SHP77 (cell line): ENCODE data around the gene APC2.
"Not testable (repeated sequence)": the region's sequence is repeated elsewhere in the genome, so short reads cannot be mapped to it uniquely, and the experiment has no call there.

Source experiments
- DNase-seq, 2 experiments: peaks; one replicate each; lab custom pipeline; 2025; lab: John Stamatoyannopoulos, UW

APC2 gene

DNA sequence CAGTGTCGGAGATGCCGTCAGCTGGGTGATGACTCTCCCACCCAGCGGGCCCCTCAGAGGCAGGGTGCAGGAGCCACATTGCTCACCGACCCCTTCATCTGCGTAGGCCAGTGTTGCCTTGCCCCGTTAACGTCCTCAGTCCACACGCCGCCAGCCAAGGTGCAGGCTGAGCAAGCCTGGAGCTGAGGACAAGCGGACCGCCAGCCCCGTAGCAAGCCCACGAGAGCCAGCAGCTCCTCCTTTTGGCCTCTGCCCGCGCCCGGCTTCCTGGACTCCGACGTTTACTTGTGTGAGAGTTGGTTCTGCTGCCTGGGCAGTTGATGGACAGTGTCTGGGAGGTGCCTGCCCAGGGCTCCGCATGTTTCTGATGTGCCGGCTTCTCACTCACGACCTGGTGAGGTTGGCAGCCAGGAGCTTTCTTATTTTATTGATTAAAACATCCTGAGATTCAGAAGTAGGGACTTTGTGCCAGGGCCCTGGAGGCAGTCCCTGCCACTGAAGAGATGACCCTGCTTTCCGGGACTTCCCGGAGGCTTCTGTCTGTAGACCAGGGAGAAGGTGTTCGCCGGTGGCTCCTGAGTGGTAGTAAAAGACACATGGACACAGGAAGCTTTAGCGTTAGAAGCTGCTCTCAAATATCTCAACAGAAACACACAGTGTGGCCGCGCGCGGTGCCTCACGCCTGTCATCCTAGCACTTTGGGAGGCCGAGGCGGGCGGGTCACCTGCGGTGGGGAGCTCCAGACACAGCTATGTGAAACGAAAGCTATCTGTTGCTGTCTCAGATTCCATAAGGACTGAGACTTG is 36.7 kb upstream of the APC2 start:
- no peak for DNase-seq

DNA sequence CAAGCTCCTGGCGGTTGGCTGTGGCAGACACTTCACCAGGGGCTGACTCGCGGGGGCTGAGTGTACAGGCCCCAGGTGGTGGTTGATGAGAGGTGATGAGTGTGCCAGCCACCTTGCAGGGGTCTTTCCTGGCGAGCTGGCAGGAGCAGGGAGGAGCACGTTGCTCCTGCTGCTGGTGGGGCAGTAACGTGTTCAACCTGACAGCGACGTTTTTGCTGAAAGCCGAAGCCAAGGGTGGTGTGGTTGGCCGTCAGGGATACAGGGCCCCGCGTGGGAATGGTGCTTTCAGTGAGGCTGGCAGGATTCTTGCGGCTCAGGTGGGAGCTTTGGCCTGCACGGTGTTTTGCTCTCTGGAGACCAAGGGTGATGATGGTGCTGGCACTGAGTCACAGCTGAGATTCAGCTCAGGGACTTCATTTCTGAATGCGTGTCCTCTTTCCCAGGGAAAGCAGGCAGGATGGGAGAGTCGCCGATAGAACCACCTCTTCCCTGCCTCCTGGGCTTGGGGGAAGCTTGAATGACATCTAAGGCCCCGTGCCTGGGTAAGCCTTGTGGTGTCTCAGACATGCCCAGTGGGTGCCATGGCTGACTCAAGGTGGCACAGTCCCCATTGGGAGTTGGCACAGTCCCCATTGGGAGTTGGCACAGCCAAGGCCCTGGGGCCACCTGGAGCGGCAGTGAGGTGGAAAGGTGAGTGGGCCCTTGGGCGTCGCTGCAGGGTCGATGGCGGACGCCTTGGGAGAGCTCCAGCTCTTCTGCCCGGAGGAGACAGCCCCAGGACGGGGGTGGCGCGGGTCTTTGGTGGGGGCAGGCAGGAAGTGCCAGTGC is 33.7 kb upstream of the APC2 start:
- DNase-seq = no peak

DNA sequence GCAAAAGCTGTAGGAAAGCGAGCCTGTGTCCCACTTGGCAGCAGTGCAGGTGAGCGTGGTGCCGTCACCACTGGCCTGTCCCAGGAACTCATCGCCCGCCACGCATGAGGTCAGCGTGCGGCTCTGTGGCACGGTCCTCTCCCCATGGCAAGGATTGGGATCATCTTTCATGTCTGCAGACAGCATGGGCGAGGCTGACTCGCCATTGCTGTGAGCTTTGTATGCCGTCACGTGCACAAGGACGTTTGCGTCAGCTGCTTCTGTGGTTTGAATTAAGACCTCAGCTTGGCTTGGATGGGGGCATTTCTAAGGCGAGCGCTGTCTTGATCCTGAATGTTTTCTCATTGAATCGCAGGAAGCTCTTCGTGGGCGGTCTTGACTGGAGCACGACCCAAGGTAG is 32.8 kb upstream of the APC2 start:
- no peak for DNase-seq

DNA sequence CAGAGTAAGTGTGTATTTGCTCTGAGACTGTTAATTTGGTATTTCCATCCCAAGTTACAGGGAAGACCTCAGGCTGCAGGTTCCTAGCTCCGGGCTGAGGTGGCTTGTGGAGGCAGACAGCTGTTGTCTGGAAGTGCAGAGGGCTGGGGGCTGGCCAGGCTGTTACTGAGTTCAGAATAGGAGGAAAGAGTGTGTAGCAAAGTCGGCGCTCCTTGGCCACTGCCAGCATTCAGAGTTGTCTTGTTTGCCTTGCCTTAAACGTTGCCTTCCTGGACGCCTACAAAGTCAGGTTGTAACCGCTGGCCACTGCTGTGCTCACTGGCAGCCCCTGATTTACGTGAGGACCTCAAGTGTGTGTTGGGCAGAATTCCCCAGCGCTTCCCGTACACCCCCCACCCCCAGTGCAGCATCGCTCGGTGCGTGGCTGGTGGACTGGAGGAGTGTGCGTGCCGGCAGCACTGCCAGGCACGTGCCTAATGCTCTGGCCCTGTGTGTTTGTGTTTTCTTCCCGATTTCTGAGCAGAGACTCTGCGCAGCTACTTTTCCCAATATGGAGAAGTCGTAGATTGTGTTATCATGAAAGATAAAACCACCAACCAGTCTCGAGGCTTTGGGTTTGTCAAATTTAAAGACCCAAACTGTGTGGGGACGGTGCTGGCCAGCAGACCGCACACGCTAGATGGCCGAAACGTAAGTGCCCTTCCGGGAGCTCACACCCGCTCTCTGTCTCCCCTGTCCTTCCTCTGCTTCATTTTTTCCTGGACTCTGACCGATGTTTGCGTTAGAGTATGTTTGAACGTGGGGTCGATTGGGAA is 32.0 kb upstream of the APC2 start:
- DNase-seq = no peak

DNA sequence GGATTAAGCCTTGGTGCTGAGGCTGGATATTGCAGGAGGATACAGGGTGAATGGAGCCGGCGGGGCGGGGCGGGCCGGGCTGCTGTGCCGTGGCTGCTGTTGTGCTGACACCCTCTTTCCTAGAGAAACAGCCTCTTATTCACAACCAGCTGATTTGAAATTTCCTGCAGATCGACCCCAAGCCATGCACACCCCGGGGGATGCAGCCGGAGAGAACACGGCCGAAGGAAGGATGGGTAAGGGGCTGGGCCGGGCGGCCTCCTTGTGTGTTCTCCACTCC is 31.5 kb upstream of the APC2 start:
- DNase-seq = no peak

DNA sequence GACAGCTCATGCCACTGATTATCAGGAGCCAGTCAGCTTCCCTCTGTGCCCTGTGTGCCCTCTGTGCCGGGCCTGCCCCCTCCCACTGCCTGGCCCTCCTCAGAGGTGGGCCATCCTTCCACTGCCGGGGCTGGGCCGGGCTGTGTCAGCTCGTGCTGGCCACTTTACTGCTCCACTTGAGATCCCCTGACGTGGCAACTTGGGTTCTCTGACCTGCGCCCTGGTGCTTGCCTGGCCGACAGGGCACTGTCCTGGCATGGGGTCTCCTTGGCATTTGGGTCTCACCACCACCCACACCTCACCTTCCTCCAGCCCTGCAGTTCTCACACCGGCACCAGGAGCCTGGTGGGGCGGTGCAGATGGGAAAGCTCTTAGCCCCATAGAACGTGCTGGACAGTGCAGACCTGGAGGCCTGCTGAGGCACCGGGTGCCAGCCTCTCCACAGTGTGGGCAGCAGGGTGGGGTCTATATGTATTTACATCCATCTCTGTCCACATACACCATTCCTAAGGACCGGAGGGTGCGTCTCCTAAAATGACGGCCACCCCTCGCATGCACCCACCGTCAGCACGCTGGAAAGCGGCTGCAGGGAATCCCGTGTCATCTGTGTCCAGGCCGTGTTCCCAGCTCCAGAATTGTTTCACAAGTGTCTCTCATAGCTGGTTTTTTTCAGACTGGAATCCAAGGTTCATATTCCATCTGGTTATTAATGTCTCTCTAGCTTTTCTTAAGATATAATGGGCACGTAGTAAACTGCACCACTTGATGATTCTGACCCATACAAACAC is 30.8 kb upstream of the APC2 start:
- DNase-seq = no peak

DNA sequence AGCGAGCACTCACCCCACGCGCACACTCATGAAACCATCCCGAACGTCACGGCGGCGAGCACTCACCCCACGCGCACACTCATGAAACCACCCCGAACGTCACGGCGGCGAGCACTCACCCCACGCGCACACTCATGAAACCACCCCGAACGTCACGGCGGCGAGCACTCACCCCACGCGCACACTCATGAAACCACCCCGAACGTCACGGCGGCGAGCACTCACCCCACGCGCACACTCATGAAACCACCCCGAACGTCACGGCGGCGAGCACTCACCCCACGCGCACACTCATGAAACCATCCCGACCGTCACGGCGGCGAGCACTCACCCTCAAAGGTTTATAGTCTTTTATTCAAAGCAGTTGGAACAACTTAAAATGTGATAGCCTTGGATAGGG is 29.8 kb upstream of the APC2 start:
- not testable (repeated sequence) for DNase-seq

- no peak for DNase-seq
These were observed 29.3 kb upstream of the APC2 start for GRCh38 chr19:1420590-1420989.

- no peak for DNase-seq
These were observed 28.5 kb upstream of the APC2 start for GRCh38 chr19:1421218-1421957.

DNA sequence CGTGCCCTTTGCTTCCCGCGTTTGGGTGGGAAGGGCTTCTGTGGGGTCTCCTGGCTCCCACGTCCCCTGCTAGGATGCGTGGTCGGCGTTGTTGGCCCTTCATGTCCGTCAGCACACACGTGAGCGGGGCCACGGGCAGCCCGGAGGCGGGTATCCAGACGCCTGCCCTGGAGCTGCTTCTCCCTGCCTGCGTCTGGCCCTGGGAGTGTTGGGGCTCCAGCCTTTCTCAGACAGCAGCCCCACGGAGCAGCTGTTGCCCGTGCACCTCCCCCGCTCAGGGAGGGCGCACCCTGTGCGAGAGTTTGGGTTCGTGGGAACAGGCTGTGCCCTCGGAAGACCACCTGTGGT is 28.0 kb upstream of the APC2 start:
- no peak for DNase-seq

GRCh38 chr19:1422360-1422759 is 27.6 kb upstream of the APC2 start:
- DNase-seq = no peak

DNA sequence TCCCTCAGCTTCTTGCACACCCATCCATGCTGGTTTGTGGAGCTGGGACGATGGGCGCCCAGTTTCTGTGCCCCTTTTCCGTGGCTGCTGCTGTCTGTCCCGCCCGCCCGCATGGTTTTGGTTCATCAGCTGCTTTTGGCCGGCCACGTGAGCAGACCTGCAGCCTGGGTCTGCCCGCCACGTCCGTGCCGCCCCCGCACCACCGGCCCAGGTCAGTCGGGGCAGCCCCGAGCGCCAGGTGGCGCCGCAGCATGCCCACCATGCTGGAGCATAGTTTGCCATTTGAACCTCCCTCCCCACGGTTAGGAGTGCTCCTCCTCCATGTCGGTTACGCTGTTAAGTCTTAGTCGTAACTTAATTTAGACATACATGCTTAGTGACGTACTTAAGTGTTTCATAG is 27.0 kb upstream of the APC2 start:
- no peak for DNase-seq

- DNase-seq = no peak
These were observed 26.3 kb upstream of the APC2 start for GRCh38 chr19:1423436-1424191.

GRCh38 chr19:1424192-1424955 is 25.5 kb upstream of the APC2 start:
- DNase-seq = no peak

DNA sequence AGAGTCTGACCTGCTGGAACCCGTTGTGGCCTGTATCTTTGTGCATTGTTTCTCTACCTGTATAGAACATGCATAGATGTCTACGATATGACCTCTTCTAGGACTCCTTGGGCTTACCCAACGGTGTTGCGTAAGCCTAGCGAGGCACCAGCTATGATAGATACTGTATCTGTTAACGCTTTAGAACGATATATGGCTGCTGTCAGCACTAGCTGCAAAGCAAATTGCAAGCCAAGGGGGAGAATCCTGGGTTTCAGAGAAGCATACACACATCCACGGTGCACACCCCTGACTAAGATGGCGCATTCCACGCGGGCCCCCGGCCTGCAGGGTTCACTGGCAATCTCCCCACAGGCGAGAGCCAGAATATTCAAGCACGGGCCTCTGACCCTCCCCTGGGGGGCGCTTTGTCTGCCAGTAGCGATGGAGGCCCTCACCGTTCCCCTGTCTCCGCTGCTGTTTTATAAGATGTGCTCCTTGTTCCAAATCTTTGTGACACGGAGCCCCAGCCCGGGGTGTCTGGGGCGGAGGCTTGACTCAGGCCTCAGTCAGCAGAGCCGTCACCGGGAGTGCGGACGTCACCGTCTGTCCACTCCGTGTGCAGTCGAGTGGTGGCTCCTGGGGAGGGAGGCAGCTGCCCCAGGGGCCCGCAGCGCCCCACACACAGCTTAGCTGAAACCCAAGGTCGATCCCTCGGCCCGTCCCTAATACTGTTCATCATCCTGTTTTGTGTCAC is 24.7 kb upstream of the APC2 start:
- no peak for DNase-seq

- no peak for DNase-seq
These were observed 24.0 kb upstream of the APC2 start for GRCh38 chr19:1425902-1426301.

DNA sequence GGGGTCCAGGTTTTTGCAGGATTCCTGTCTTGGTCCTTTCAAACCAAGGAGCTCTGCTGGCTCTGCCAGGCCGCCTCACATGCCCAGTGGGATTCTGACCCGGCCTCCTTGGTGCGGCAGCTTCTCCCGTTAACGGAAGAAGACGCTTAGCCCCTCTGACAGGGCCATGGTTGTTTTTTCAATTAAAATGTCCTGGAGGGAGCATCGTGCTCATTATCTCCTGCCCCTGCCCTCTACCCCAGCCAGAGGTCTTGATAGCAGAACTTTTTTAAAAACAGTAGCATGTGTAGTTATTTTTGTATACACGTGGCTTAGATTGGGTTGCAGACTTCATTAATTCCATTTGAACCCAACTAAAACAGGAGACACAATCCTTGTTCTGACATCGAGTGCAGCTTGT is 23.2 kb upstream of the APC2 start:
- no peak for DNase-seq

GRCh38 chr19:1427221-1427920 is 22.6 kb upstream of the APC2 start:
- DNase-seq = no peak
